K562 (cell line): Measurements from ENCODE around the gene VPS9D1. TPM values are rescaled to one million over a fixed set of nuclear protein-coding genes. Genes with fewer than 3 reads are reported as not detected.

ENCODE experiments used
- FOS ChIP-seq: IDR thresholded peaks from 3 replicates; pipeline ENCODE4 v1.6.1; 2011; ENCODE audit not compliant: insufficient read length; ENCODE audit errors: extremely low read depth
- HNRNPLL ChIP-seq: fragments of 200-400 bp; formaldehyde crosslinking; IDR thresholded peaks from 2 replicates; pipeline ENCODE4 v1.6.1; 2017; ENCODE audit warnings: low read length, low read depth, mild to moderate bottlenecking; ENCODE audit not compliant: poor library complexity, severe bottlenecking
- KHSRP ChIP-seq: fragments of 450-650 bp; IDR thresholded peaks from 2 replicates; pipeline ENCODE4 v1.6.1; 2017
- KLF16 ChIP-seq: IDR thresholded peaks from 2 replicates; pipeline ENCODE4 v1.6.1; 2016; ENCODE audit warnings: antibody characterized with exemption
- RAD51 ChIP-seq: fragments of 450-650 bp; IDR thresholded peaks from 2 replicates; pipeline ENCODE4 v1.7.1; 2016; ENCODE audit warnings: low read depth, mild to moderate bottlenecking, borderline replicate concordance
- RCOR1 ChIP-seq, 2 experiments: IDR thresholded peaks; 2 replicates each; pipeline ENCODE4 v1.6.1; 2012; ENCODE audit warnings: low read depth in 2 of 2, low read length in 2 of 2, borderline replicate concordance in 1 of 2, improper control_type of control experiment in 1 of 2
- TOE1 ChIP-seq, 2 experiments: fragments of 450-650 bp in 1 of 2; sonication (generic) in 1 of 2; formaldehyde crosslinking in 1 of 2; IDR thresholded peaks; 2 replicates each; pipeline versions ENCODE4 v1.7.1 to v1.8.0; 2016 to 2022; ENCODE audit warnings: borderline replicate concordance in 2 of 2, mild to moderate bottlenecking in 2 of 2, antibody characterized with exemption in 1 of 2, inconsistent platforms in 1 of 2, low read depth in 1 of 2, missing genetic modification reagents in 1 of 2, moderate library complexity in 1 of 2
- ZBTB12 ChIP-seq: fragments of 250-450 bp; sonication (Bioruptor Pico); IDR thresholded peaks from 2 replicates; pipeline ENCODE4 v1.4.0; 2020
- ZNF311 ChIP-seq: fragments of 250-450 bp; sonication (Bioruptor Pico); IDR thresholded peaks from 2 replicates; pipeline ENCODE4 v1.4.0; 2020; ENCODE audit warnings: mild to moderate bottlenecking, moderate library complexity
- ZNF449 ChIP-seq: fragments of 250-450 bp; sonication (Bioruptor Pico); IDR thresholded peaks from 2 replicates; pipeline ENCODE4 v1.8.0; 2022; ENCODE audit warnings: moderate library complexity, mild to moderate bottlenecking, inconsistent platforms
- ZNF639 ChIP-seq, 2 experiments: fragments of 200-800 bp in 1 of 2; sonication (Bioruptor generic) in 1 of 2; sonication (generic) in 1 of 2; formaldehyde crosslinking in 1 of 2; IDR thresholded peaks in 1 of 2; conservative IDR thresholded peaks in 1 of 2; 2 replicates each; pipeline versions ENCODE4 v1.5.0 to v1.6.1; 2016 to 2020; ENCODE audit warnings: missing compliant biosample characterization in 1 of 2, missing genetic modification characterization in 1 of 2, missing genetic modification reagents in 1 of 2
- polyA plus RNA-seq, 8 experiments: library from polyadenylated mRNA; depleted of rRNA in 4 of 8; stranded (reverse) in 5 of 8; unstranded in 3 of 8; fragments of >200 nt; fragmentation: Nextera tagmentation in 2 of 8; fragmentation: Illumina TruSeq in 1 of 8; extraction: Ambion mirVana in 2 of 8; extraction: Trizol in 1 of 8; gene quantifications; 2 replicates each; pipeline versions ENCODE4 v1.2.1 to v1.2.3, GENCODE V29; 2011 to 2014; ENCODE audit warnings: inconsistent platforms in 1 of 8, missing spikeins in 1 of 8
- total RNA-seq, 7 experiments: library from RNA; depleted of rRNA in 6 of 7; stranded (reverse); fragments of >200 nt in 6 of 7; fragmentation: Illumina TruSeq in 2 of 7; extraction: Trizol in 2 of 7; gene quantifications; 2 replicates each; pipeline versions ENCODE4 v1.2.1 to v1.2.3, GENCODE V29; 2011 to 2021; ENCODE audit warnings: low replicate concordance in 1 of 7
- TF ChIP-seq, protein P1 (sequence below): fragments of 450-650 bp; IDR thresholded peaks from 2 replicates; pipeline ENCODE4 v1.6.1; 2016; ENCODE audit warnings: borderline replicate concordance
- TF ChIP-seq, protein P2 (sequence below): fragments of 450-650 bp; IDR thresholded peaks from 2 replicates; pipeline ENCODE4 v1.6.1; 2018; ENCODE audit warnings: mild to moderate bottlenecking, low read depth; ENCODE audit not compliant: partially characterized antibody
- TF ChIP-seq, protein P3 (sequence below): fragments of 450-650 bp; IDR thresholded peaks from 2 replicates; pipeline ENCODE4 v1.7.1; 2018; ENCODE audit warnings: mild to moderate bottlenecking, low read depth; ENCODE audit not compliant: partially characterized antibody

Gene VPS9D1
- total and polyA plus RNA-seq, 9 of the 15 experiments (the other 6 are each of a cell fraction or from before 2014, with no cell fraction given) = 0.33 to 3.1 (median 1.1) TPM

GRCh38 chr16:89700100-89700648 is 20.5 kb downstream of the VPS9D1 start (continued):
- TF ChIP-seq ZNF449 (peak; percentile 23; the same call in 1 of the 2 replicates), TOE1 (IDR thresholded peaks at IDR 0.05; ENCODE audit: borderline replicate concordance) (peak; percentile 43; the same call in 1 of the 2 replicates), TOE1 (CRISPR knock-in tag; IDR thresholded peaks at IDR 0.05; ENCODE audit: borderline replicate concordance, low read depth) (no peak), ZBTB12 (CRISPR knock-in tag) (peak; percentile 83), ZNF311 (CRISPR knock-in tag) (0 out of 2 replicates have a peak, but pooled peaks have one; percentile 45), KLF16 (0 out of 2 replicates have a peak, but pooled peaks have one; percentile 22), HNRNPLL (peak; percentile 37), RAD51 (peak; percentile 93), KHSRP (peak; percentile 92), ZNF639 (CRISPR knock-in tag; conservative IDR thresholded peaks at IDR 0.05 in 1 of 2, IDR thresholded peaks at IDR 0.05 in 1 of 2) (peak in 1 of 2 experiments; percentile 41; a peak in 1 of 4 replicates), RCOR1 (IDR thresholded peaks at IDR 0.05; ENCODE audit: borderline replicate concordance in 1 of 2, low read depth in 2 of 2, low read length in 2 of 2) (peak in 1 of 2 experiments; percentile 74; a peak in 1 of 4 replicates), FOS (peak; percentile 21)
- TF ChIP-seq, protein P1, sequence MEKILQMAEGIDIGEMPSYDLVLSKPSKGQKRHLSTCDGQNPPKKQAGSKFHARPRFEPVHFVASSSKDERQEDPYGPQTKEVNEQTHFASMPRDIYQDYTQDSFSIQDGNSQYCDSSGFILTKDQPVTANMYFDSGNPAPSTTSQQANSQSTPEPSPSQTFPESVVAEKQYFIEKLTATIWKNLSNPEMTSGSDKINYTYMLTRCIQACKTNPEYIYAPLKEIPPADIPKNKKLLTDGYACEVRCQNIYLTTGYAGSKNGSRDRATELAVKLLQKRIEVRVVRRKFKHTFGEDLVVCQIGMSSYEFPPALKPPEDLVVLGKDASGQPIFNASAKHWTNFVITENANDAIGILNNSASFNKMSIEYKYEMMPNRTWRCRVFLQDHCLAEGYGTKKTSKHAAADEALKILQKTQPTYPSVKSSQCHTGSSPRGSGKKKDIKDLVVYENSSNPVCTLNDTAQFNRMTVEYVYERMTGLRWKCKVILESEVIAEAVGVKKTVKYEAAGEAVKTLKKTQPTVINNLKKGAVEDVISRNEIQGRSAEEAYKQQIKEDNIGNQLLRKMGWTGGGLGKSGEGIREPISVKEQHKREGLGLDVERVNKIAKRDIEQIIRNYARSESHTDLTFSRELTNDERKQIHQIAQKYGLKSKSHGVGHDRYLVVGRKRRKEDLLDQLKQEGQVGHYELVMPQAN = peak; percentile 74; the same call in 1 of the 2 replicates
- TF ChIP-seq, protein P2, sequence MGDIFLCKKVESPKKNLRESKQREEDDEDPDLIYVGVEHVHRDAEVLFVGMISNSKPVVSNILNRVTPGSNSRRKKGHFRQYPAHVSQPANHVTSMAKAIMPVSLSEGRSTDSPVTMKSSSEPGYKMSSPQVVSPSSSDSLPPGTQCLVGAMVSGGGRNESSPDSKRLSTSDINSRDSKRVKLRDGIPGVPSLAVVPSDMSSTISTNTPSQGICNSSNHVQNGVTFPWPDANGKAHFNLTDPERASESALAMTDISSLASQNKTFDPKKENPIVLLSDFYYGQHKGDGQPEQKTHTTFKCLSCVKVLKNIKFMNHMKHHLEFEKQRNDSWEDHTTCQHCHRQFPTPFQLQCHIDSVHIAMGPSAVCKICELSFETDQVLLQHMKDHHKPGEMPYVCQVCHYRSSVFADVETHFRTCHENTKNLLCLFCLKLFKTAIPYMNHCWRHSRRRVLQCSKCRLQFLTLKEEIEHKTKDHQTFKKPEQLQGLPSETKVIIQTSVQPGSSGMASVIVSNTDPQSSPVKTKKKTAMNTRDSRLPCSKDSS = no peak
- TF ChIP-seq, protein P3, sequence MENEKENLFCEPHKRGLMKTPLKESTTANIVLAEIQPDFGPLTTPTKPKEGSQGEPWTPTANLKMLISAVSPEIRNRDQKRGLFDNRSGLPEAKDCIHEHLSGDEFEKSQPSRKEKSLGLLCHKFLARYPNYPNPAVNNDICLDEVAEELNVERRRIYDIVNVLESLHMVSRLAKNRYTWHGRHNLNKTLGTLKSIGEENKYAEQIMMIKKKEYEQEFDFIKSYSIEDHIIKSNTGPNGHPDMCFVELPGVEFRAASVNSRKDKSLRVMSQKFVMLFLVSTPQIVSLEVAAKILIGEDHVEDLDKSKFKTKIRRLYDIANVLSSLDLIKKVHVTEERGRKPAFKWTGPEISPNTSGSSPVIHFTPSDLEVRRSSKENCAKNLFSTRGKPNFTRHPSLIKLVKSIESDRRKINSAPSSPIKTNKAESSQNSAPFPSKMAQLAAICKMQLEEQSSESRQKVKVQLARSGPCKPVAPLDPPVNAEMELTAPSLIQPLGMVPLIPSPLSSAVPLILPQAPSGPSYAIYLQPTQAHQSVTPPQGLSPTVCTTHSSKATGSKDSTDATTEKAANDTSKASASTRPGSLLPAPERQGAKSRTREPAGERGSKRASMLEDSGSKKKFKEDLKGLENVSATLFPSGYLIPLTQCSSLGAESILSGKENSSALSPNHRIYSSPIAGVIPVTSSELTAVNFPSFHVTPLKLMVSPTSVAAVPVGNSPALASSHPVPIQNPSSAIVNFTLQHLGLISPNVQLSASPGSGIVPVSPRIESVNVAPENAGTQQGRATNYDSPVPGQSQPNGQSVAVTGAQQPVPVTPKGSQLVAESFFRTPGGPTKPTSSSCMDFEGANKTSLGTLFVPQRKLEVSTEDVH = peak; percentile 64
